ENCODE data around the gene ZCCHC7. TPM values are rescaled to one million over a fixed set of nuclear protein-coding genes. Genes with fewer than 3 reads are reported as not detected.

Gene ZCCHC7
- total RNA-seq, 4 donors from 2014 or later, result 12.4 to 56.9 (median 17.7) TPM

- Histone ChIP-seq H3K36me3 (no peaks in the 10 kb centered on the region), H3K27ac (no peak overlapping the region), H3K4me1 (no peaks in the 10 kb centered on the region), H3K9me3 (no peaks in the 10 kb centered on the region), H3K27me3 (no peaks in the 10 kb centered on the region), H3K4me3 (no peak overlapping the region)
- TF ChIP-seq POLR2A (IDR thresholded peaks at IDR 0.05) (no peak), CTCF (IDR thresholded peaks at IDR 0.05) (no peak)
- DNase-seq, result no peak
Measured at GRCh38 chr9:37218800-37219425, 98.5 kb downstream of the ZCCHC7 start.

- H3K4me1 ChIP-seq, result no peaks in the 10 kb centered on the region
- no peaks in the 10 kb centered on the region for H3K9me3 ChIP-seq
- H3K36me3 ChIP-seq, result no peaks in the 10 kb centered on the region
- no peak overlapping the region for H3K27ac ChIP-seq
- no peak for DNase-seq
- no peak overlapping the region for H3K4me3 ChIP-seq
- H3K27me3 ChIP-seq, result no peaks in the 10 kb centered on the region
- TF ChIP-seq POLR2A (IDR thresholded peaks at IDR 0.05), result no peak
- TF ChIP-seq CTCF (IDR thresholded peaks at IDR 0.05), result no peak
Measured at GRCh38 chr9:37220971-37221370, 100.6 kb downstream of the ZCCHC7 start.

- no peak for TF ChIP-seq CTCF (IDR thresholded peaks at IDR 0.05)
- TF ChIP-seq POLR2A (IDR thresholded peaks at IDR 0.05), result no peak
- H3K27me3 ChIP-seq, result no peaks in the 10 kb centered on the region
Measured at GRCh38 chr9:37221489-37222106, 101.2 kb downstream of the ZCCHC7 start.

GRCh38 chr9:37229455-37229854 is 109.1 kb downstream of the ZCCHC7 start:
- DNase-seq, result no peak
- H3K9me3 ChIP-seq, result no peaks in the 10 kb centered on the region

More at GRCh38 chr9:37221489-37222106, 101.2 kb downstream of the ZCCHC7 start:
- H3K4me3 ChIP-seq, result no peak overlapping the region
- no peaks in the 10 kb centered on the region for H3K9me3 ChIP-seq
- H3K36me3 ChIP-seq, result no peaks in the 10 kb centered on the region
- no peak for DNase-seq
- no peaks in the 10 kb centered on the region for H3K4me1 ChIP-seq
- no peak overlapping the region for H3K27ac ChIP-seq

GRCh38 chr9:37229882-37230482 is 109.6 kb downstream of the ZCCHC7 start:
- Histone ChIP-seq H3K27ac (no peak overlapping the region), H3K27me3 (no peaks in the 10 kb centered on the region), H3K36me3 (no peaks in the 10 kb centered on the region), H3K4me1 (no peaks in the 10 kb centered on the region), H3K4me3 (no peak overlapping the region), H3K9me3 (no peaks in the 10 kb centered on the region)
- no peak for DNase-seq
- TF ChIP-seq POLR2A (IDR thresholded peaks at IDR 0.05), result no peak
- no peak for TF ChIP-seq CTCF (IDR thresholded peaks at IDR 0.05)

More at GRCh38 chr9:37229455-37229854, 109.1 kb downstream of the ZCCHC7 start:
- Histone ChIP-seq H3K27ac (no peak overlapping the region), H3K36me3 (no peaks in the 10 kb centered on the region), H3K4me1 (no peaks in the 10 kb centered on the region), H3K4me3 (no peak overlapping the region), H3K27me3 (no peaks in the 10 kb centered on the region)
- TF ChIP-seq POLR2A (IDR thresholded peaks at IDR 0.05), result no peak
- TF ChIP-seq CTCF (IDR thresholded peaks at IDR 0.05), result no peak
